GM19395 (cell line): ENCODE measurements around the gene MTA2.
"Not testable (repeated sequence)": the region's sequence is repeated elsewhere in the genome, so short reads cannot be mapped to it uniquely, and the experiment has no call there.

Source experiments
- ATAC-seq: cut with Tn5 transposase; IDR thresholded peaks from one replicate; pipeline ENCODE4 v1.9.1; 2021; ENCODE audit warnings: mild to moderate bottlenecking, moderate library complexity; ENCODE audit not compliant: unreplicated experiment

The MTA2 gene

GRCh38 chr11:62601372-62602140, at the start of gene MTA2:
MTA2 (minus strand) TSS chr11:62601865; CDS start chr11:62601450, 415 bp downstream.
- ATAC-seq = peak; percentile 76

DNA sequence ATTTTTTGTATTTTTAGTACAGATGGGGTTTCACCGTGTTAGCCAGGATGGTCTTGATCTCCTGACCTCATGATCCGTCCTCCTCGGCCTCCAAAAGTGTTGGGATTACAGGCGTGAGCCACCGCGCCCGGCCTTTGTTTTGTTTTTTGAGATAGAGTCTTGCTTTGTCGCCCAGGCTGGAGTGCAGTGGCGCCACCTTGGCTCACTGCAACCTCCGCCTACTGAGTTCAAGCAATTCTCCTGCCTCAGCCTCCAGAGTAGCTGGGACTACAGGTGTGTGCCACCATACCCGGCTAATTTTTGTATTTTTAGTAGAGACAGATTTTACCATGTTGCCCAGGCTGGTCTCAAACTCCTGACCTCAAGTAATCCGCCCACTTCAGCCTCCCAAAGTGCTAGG, 48.6 kb upstream of the MTA2 start:
- not testable (repeated sequence) for ATAC-seq

GRCh38 chr11:62649486-62649885, 47.8 kb upstream of the MTA2 start:
- no peak for ATAC-seq

- ATAC-seq = no peak
These were observed 47.3 kb upstream of the MTA2 start for GRCh38 chr11:62648967-62649364.

DNA sequence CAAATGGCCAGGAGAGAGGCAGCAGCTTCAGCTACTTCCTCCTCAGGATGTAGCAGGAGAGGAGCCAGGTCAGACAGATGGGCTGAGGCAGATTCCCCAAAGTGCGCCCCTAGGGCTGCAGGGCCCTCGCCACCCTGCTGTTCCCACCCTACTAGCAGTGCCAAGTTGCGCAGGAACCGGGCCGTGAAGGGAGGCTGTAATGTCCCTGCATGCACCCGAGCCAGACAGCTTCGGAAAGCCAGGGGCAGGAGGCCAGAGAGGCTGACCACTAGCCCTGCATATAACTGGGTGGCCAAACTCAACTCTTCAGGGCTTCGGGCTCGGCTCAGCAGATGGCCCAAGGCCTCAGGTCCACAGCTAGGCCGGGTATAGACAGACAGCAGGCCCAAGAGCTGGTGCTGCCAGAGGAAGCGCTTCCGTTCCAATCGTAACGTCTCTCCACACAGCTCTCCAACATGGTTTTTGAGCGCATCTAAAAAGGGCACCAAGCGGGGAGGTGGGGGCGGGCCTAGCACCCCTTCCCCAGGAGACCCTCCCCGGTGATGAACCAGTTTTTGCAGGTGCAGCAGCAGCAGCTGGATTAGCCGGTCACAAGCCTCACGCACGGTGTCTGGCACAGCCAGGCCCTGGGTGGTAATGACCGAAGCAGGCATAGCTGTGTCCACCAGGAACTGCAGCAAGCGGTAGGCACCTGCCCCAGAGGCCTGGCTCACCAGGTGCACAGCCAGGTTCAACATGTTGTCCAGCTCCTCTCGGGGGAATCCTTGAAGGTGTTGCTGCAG, 46.7 kb upstream of the MTA2 start:
- no peak for ATAC-seq

- ATAC-seq = no peak
These were observed 45.9 kb upstream of the MTA2 start for GRCh38 chr11:62647609-62648005.

DNA sequence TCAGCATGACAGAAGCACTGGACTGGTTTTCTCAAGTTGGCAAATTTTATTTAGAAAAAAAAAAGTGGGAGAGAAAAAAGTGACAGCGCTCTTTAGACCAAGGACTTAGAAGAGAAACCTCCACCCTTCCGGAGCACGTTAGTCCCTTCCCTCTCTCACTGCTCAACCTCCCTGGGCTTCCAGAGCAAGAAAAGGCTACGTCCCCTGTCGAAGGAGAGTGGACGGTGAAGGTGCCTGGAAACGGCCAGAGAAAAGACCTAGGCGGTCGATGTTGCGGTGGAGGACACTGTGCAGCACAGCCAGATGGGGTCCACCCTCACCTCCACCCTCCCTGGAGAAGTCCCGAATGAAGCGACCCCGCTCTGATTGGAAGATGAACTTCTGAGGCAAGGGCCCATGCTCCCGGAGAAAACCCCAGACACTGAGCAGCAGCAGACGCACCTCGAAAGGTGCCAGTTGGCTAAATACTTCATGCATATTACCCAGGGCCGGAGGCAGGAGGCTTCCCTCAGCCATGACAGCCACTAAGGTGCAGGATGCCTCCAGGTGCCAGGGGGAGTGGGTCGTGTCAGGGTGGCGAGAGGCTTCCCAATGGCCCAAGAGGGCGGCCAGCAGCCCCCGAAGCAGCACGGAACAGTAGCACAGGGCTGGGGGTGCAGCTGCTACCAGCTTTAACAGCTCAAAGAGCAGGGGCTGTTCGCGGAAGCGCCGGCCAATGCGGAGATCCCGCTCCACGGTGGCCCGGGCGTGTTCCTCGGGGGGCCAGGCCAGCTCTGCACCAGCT, 45.4 kb upstream of the MTA2 start:
- ATAC-seq = no peak

GRCh38 chr11:62645946-62646824, 44.5 kb upstream of the MTA2 start, which contains the start of gene GANAB:
GANAB (minus strand) TSS chr11:62646613; CDS start chr11:62646599, 14 bp downstream.
- ATAC-seq = peak; percentile 89

- no peak for ATAC-seq
These were observed 43.9 kb upstream of the MTA2 start for GRCh38 chr11:62645671-62645945.

GRCh38 chr11:62644220-62644619, 42.6 kb upstream of the MTA2 start:
- ATAC-seq = no peak

GRCh38 chr11:62632492-62632891, 30.8 kb upstream of the MTA2 start:
- ATAC-seq = no peak

GRCh38 chr11:62627713-62628112, 26.0 kb upstream of the MTA2 start:
- ATAC-seq = no peak

DNA sequence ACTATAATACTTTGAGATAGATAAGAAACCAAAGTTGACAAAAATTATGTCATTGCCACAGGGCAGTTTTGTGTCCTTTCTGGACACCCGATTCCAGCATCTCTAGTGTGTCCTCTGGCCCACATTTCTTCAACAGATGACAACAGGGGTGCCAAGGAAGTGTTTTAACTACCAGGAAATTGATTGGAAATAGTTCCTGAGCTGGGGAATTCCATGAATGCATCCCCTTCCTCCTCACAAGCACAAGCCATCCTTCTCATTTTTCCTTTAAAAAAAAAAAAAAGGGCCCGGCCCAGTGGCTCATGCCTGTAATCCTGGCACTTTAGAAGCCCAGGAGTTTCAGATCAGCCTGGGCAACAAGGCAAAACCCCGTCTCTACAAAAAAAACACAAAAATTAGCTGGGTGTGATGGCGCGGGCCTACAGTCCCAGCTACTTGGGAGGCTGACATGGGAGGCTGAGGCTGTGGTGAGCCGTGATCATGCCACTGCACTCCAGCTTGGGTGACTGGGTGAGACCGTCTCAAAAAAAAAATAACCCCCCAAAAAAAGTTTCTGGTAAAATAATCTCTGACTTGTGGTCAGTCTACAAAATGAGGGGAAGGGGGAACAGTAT, 20.9 kb upstream of the MTA2 start:
- ATAC-seq = no peak

- ATAC-seq = peak; percentile 91
These were observed 20.2 kb upstream of the MTA2 start, which contains the start of gene B3GAT3 for GRCh38 chr11:62621567-62622470. B3GAT3 (minus strand) TSS chr11:62621986; CDS start chr11:62621947, 39 bp downstream.

DNA sequence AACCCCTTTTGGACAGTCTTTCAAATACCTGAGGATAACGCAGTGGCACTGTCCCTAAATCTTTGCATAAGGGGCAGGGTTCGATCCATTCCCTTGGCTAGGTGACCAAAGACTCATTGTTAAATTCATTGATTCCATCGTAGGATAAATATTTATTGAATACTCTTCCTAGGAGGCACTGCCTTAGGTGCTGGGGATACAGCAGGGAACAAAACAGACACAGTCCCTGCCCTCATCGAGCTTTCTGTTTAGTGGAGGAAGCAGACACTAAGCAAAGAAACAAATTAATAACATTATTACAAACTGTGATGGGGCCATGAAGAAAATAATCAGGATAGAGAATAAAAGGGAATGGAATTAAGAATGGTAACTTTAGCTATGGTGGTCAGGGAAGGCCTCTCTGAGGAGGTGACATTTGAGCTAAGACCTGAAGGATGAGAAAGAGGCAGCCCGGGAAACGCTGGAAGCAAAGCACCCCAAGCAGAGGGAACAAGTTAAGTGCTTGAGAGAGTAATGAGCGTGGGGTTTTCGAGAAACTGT, 19.4 kb upstream of the MTA2 start:
- ATAC-seq = no peak

DNA sequence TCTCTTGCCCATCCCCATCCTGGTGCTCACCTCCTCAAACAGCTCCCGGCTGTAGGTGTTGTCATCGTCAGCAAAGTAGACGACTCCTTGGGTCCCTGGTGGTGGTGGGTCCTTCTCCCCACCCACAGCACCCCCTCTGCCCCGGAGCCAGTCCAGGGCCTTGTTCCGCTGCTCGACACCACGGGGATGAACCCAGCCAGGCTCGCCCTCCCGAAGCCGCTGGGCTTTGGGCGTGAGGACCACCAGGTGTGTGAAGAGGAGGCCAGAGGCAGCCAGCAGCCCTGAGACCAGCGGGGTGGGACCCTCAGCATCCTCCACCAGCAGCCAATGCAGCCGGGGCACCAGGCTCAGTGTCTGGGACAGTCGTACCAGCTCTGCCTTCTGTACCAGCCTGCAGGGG, 15.3 kb upstream of the MTA2 start:
- not testable (repeated sequence) for ATAC-seq

- no peak for ATAC-seq
These were observed 13.9 kb upstream of the MTA2 start for GRCh38 chr11:62615521-62615920.

DNA sequence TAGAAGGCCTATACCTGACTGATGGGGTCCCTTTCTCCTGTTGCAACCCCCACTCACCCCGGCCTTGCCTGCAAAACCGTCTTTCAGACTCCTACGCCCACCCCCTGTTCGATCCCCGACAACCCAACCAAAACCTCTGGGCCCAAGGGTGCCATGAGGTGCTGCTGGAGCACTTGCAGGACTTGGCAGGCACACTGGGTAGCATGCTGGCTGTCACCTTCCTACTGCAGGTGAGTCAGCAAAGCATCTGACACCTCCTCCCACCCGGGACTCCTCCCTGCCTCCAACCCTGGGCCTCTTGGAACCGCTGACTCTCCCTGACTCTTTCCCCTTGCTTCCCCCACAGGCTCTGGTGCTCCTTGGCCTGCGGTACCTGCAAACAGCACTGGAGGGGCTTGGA, 12.6 kb upstream of the MTA2 start:
- no peak for ATAC-seq

DNA sequence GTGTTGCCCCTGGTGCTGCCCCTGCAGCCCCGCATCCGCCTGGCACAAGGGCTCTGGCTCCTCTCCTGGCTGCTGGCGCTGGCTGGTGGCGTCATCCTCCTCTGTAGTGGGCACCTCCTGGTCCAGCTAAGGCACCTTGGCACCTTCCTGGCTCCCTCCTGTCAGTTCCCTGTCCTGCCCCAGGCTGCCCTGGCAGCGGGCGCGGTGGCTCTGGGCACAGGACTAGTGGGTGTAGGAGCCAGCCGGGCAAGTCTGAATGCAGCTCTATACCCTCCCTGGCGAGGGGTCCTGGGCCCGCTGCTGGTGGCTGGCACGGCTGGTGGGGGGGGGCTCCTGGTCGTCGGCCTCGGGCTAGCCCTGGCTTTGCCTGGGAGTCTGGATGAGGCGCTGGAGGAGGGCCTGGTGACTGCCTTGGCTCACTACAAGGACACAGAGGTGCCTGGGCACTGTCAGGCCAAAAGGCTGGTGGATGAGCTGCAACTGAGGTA, 11.7 kb upstream of the MTA2 start:
- no peak for ATAC-seq
